HCT116 (cell line): ENCODE results near the gene ALOX15. TPM values are rescaled to one million over a fixed set of nuclear protein-coding genes. Genes with fewer than 3 reads are reported as not detected.

Experiments
- ATAC-seq: fragments of 200-7000 bp; cut with Tn5 transposase; 2 replicates; pipeline ENCODE4 v1.9.1; 2020; ENCODE audit warnings: mild to moderate bottlenecking, moderate library complexity
- BruUV-seq: library from RNA; stranded (reverse); fragments of 400-500 nt; replicated peaks from 2 replicates; lab custom pipeline; 2021; lab: Mats Ljungman, UMichigan
- CTCF ChIA-PET: fragments of 300-600 bp; sonication (Branson Sonifier 250); formaldehyde crosslinking; loops from one replicate; lab custom pipeline; 2021; ENCODE audit warnings: antibody characterized with exemption; lab: Charles Lee
- POLR2A ChIA-PET: fragments of 300-600, 350-600 bp; sonication (Branson Sonifier 250); formaldehyde crosslinking; loops from one replicate; lab custom pipeline; 2021; ENCODE audit warnings: antibody characterized with exemption; lab: Charles Lee
- RAD21 ChIA-PET, 2 experiments: fragments of 300-600 bp; sonication (Branson Sonifier 250); formaldehyde crosslinking; loops; one replicate each; lab custom pipeline; 2023; ENCODE audit warnings: low total read pairs in 2 of 2; ENCODE audit not compliant: uncharacterized antibody in 2 of 2, unreplicated experiment in 2 of 2, low non-redundant PET in 1 of 2; lab: Charles Lee
- DNase-seq: peaks from one replicate; pipeline ENCODE4 v3.0.0-alpha.2; 2010; ENCODE audit warnings: low read depth, low spot score
- H2AFZ ChIP-seq: fragments of 200-600 bp; shearing (Covaris generic), sonication (generic); 2 replicates; pipeline ENCODE4 v1.6.1; 2017; ENCODE audit warnings: low read depth, mixed run types, mixed read lengths, antibody characterized with exemption, low read length; ENCODE audit not compliant: poor library complexity, severe bottlenecking
- H3K27ac ChIP-seq: 2 replicates; pipeline ENCODE4 v1.5.1; 2012; ENCODE audit warnings: low read depth, low read length
- H3K27me3 ChIP-seq: fragments of 200-600 bp; sonication (generic); 2 replicates; pipeline ENCODE4 v1.6.1; 2016; ENCODE audit warnings: mixed run types, low read length, mixed read lengths; ENCODE audit not compliant: insufficient read depth
- H3K36me3 ChIP-seq, 2 experiments: fragments of 200-500 bp in 1 of 2; fragments of 200-600 bp in 1 of 2; sonication (Bioruptor generic) in 1 of 2; sonication (generic) in 1 of 2; 2 replicates each; pipeline versions ENCODE4 v1.5.1 to v1.6.1; 2014 to 2016; ENCODE audit warnings: low read length in 2 of 2, inconsistent platforms in 1 of 2, mixed read lengths in 1 of 2, mixed run types in 1 of 2; ENCODE audit not compliant: insufficient read depth in 2 of 2, control insufficient read depth in 1 of 2
- H3K4me1 ChIP-seq, 2 experiments: fragments of 200-600 bp in 1 of 2; sonication (generic) in 1 of 2; 2 replicates each; pipeline versions ENCODE4 v1.5.1 to v1.6.1; 2012 to 2017; ENCODE audit warnings: low read length in 2 of 2, inconsistent platforms in 1 of 2, mild to moderate bottlenecking in 1 of 2, mixed read lengths in 1 of 2, mixed run types in 1 of 2, moderate library complexity in 1 of 2; ENCODE audit not compliant: insufficient read depth in 2 of 2, control insufficient read depth in 1 of 2
- H3K4me2 ChIP-seq: fragments of 200-600 bp; sonication (generic); 2 replicates; pipeline ENCODE4 v1.6.1; 2017; ENCODE audit warnings: mixed run types, low read length, mixed read lengths
- H3K4me3 ChIP-seq, 2 experiments: fragments of 200-600 bp in 1 of 2; sonication (generic) in 1 of 2; replicated peaks in 1 of 2; 2 replicates each; pipeline ENCODE4 v1.5.1; 2011 to 2016; ENCODE audit warnings: low read length in 2 of 2, control low read depth in 1 of 2, low read depth in 1 of 2, mild to moderate bottlenecking in 1 of 2, mixed read lengths in 1 of 2, mixed run types in 1 of 2
- H3K79me2 ChIP-seq: fragments of 200-600 bp; sonication (generic); 2 replicates; pipeline ENCODE4 v1.6.1; 2017; ENCODE audit warnings: mild to moderate bottlenecking, mixed run types, low read length, moderate library complexity, mixed read lengths; ENCODE audit not compliant: insufficient read depth
- H3K9ac ChIP-seq: fragments of 200-600 bp; sonication (generic); 2 replicates; pipeline ENCODE4 v1.6.1; 2016; ENCODE audit warnings: low read length, mixed read lengths
- H3K9me2 ChIP-seq: fragments of 200-600 bp; sonication (generic), shearing (Covaris generic); 2 replicates; pipeline ENCODE4 v1.6.1; 2017; ENCODE audit warnings: mixed run types, mild to moderate bottlenecking, moderate library complexity; ENCODE audit not compliant: insufficient read depth
- H3K9me3 ChIP-seq, 2 experiments: fragments of 200-500 bp in 1 of 2; fragments of 200-600 bp in 1 of 2; sonication (Bioruptor generic) in 1 of 2; sonication (generic) in 1 of 2; 2 replicates each; pipeline ENCODE4 v1.6.1; 2014 to 2017; ENCODE audit warnings: low read length in 2 of 2, mixed read lengths in 2 of 2, inconsistent platforms in 1 of 2, low read depth in 1 of 2, mild to moderate bottlenecking in 1 of 2, mixed run types in 1 of 2, moderate library complexity in 1 of 2; ENCODE audit not compliant: control insufficient read depth in 1 of 2, insufficient read depth in 1 of 2
- H4K20me1 ChIP-seq: fragments of 200-600 bp; sonication (generic), shearing (Covaris generic); 2 replicates; pipeline ENCODE4 v1.6.1; 2017; ENCODE audit warnings: mixed run types, mild to moderate bottlenecking, moderate library complexity; ENCODE audit not compliant: insufficient read depth
- CBX3 ChIP-seq: IDR thresholded peaks from 2 replicates; pipeline ENCODE4 v1.6.1; 2012; ENCODE audit warnings: low read depth
- CEBPB ChIP-seq: IDR thresholded peaks from 2 replicates; pipeline ENCODE4 v1.6.1; 2012; ENCODE audit warnings: low read depth
- EGR1 ChIP-seq: IDR thresholded peaks from 2 replicates; pipeline ENCODE4 v1.6.1; 2012; ENCODE audit warnings: low read depth
- ELF1 ChIP-seq: IDR thresholded peaks from 2 replicates; pipeline ENCODE4 v1.6.1; 2012; ENCODE audit warnings: low read depth, borderline replicate concordance
- EZH2 ChIP-seq: fragments of 200-600 bp; sonication (generic); IDR thresholded peaks from 2 replicates; pipeline ENCODE4 v1.6.1; 2017; ENCODE audit warnings: antibody characterized with exemption, mixed run types
- EZH2phosphoT487 ChIP-seq: fragments of 200-600 bp; IDR thresholded peaks from 2 replicates; pipeline ENCODE4 v1.6.1; 2018; ENCODE audit warnings: antibody characterized with exemption, borderline replicate concordance
- FOSL1 ChIP-seq: IDR thresholded peaks from 2 replicates; pipeline ENCODE4 v1.6.1; 2012; ENCODE audit warnings: low read depth
- JUND ChIP-seq: IDR thresholded peaks from 2 replicates; pipeline ENCODE4 v1.6.1; 2012
- POLR2A ChIP-seq: IDR thresholded peaks from 2 replicates; pipeline ENCODE4 v1.7.0; 2011; ENCODE audit warnings: borderline replicate concordance; ENCODE audit not compliant: insufficient read depth, insufficient read length; ENCODE audit errors: extremely low read depth
- SP1 ChIP-seq: IDR thresholded peaks from 2 replicates; pipeline ENCODE4 v1.6.1; 2012; ENCODE audit warnings: low read depth
- SRF ChIP-seq: IDR thresholded peaks from 2 replicates; pipeline ENCODE4 v1.6.1; 2012; ENCODE audit warnings: low read depth
- TCF7L2 ChIP-seq: IDR thresholded peaks from 2 replicates; pipeline ENCODE4 v1.7.0; 2011; ENCODE audit warnings: borderline replicate concordance, inconsistent platforms; ENCODE audit not compliant: insufficient read depth, insufficient read length; ENCODE audit errors: extremely low read depth
- YY1 ChIP-seq: IDR thresholded peaks from 2 replicates; pipeline ENCODE4 v1.6.1; 2011; ENCODE audit warnings: low read length, low read depth, moderate library complexity, mild to moderate bottlenecking; ENCODE audit not compliant: insufficient replicate concordance; ENCODE audit errors: extremely low read depth
- ZFX ChIP-seq: fragments of 450-650 bp; IDR thresholded peaks from 2 replicates; pipeline ENCODE4 v1.6.1; 2017
- ZNF274 ChIP-seq: fragments of 200-500 bp; sonication (Bioruptor generic); IDR thresholded peaks from 2 replicates; pipeline ENCODE4 v1.6.1; 2014; ENCODE audit warnings: mild to moderate bottlenecking, low read depth, low read length, inconsistent platforms
- intact Hi-C: fragments of 100-400 bp; cut with micrococcal nuclease; formaldehyde crosslinking; loops from 2 replicates; pipeline ENCODE4 v1.10.0; 2022
- total RNA-seq: library from RNA; stranded (reverse); gene quantifications from one replicate; pipeline ENCODE4 v1.2.1, GENCODE V29; 2021; ENCODE audit not compliant: unreplicated experiment
- TF ChIP-seq, protein P1 (sequence below): IDR thresholded peaks from 2 replicates; pipeline ENCODE4 v1.6.1; 2012
- TF ChIP-seq, protein P2 (sequence below): IDR thresholded peaks from 2 replicates; pipeline ENCODE4 v1.6.1; 2012
- TF ChIP-seq, protein P3 (sequence below), 3 experiments: fragments of 200-600 bp in 1 of 3; sonication (generic) in 1 of 3; IDR thresholded peaks in 2 of 3; conservative IDR thresholded peaks in 1 of 3; 2 replicates each; pipeline ENCODE4 v1.5.1; 2012 to 2017; ENCODE audit warnings: low read depth in 2 of 3, low read length in 2 of 3, antibody characterized with exemption in 1 of 3, borderline replicate concordance in 1 of 3, control low read depth in 1 of 3, mild to moderate bottlenecking in 1 of 3, mixed read lengths in 1 of 3, mixed run types in 1 of 3, moderate library complexity in 1 of 3; ENCODE audit not compliant: insufficient read depth in 1 of 3
- TF ChIP-seq, protein P4 (sequence below): IDR thresholded peaks from 2 replicates; pipeline ENCODE4 v1.6.1; 2011; ENCODE audit warnings: mild to moderate bottlenecking, low read length, moderate library complexity; ENCODE audit not compliant: insufficient replicate concordance; ENCODE audit errors: extremely low read depth
- TF ChIP-seq, protein P5 (sequence below): IDR thresholded peaks from 2 replicates; pipeline ENCODE4 v1.6.1; 2012; ENCODE audit warnings: low read depth

The ALOX15 gene
- total RNA-seq, 1 experiment from 2014 or later, result 0.57 TPM

DNA sequence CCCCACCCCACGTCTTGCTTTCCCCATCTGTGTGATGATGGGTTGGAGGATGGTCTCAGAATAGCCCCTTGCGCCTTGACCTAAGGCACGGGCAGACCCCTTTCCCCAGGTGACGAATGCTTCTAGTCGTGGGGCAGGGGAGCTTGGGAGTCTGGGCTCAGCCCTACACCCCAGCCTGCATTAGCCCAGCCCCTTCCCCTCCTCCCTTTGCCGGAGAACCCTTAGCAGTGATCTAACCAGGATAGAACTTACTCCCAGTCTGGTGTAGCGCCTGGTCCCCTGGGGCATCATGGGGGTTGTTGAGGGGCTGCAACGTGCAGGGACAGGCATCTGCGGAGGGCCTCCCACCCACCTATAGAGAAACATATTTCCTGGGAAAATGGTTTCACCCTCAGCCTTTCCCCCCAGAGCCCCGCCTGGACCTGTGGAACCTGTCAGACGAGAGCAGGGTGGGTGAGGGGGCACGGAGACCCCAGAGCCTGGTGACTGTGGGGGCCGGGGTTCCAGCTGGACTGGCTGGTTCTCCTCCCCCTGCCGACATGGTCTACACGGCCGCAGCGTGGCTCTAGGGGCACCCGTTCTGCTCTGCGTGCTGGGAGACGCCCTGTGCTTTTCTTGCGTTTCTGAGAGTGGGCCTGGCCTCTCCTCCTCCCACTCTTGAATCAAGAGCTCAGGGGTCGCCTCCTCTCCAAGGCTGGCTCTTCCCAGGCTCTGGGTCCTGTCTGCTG is 52.4 kb downstream of the ALOX15 start:
- ChIA-PET POLR2A (no interaction called here), CTCF (no interaction called here), RAD21 (no interaction called here)
- H3K4me2 ChIP-seq, result no peak overlapping the region
- no peaks in the 10 kb centered on the region for H3K79me2 ChIP-seq
- H3K9me2 ChIP-seq, result no peaks in the 10 kb centered on the region
- H3K27me3 ChIP-seq, result peaks cover 3% of the 10 kb centered on the region; the same call in 1 of the 2 replicates
- no peak overlapping the region for H2AFZ ChIP-seq
- H3K36me3 ChIP-seq, result no peaks in the 10 kb centered on the region
- ATAC-seq (no peak), DNase-seq (no peak)
- BruUV-seq, result no TSS peak
- TF ChIP-seq ZNF274, result no peak
- no peak for TF ChIP-seq EGR1
- TF ChIP-seq, protein P1, sequence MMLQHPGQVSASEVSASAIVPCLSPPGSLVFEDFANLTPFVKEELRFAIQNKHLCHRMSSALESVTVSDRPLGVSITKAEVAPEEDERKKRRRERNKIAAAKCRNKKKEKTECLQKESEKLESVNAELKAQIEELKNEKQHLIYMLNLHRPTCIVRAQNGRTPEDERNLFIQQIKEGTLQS, result no peak
- no peak for TF ChIP-seq ZFX
- no peak for TF ChIP-seq SP1
- no peak for TF ChIP-seq CBX3
- no peak for TF ChIP-seq JUND
- TF ChIP-seq CEBPB, result no peak
- TF ChIP-seq TCF7L2, result no peak
- TF ChIP-seq, protein P2, sequence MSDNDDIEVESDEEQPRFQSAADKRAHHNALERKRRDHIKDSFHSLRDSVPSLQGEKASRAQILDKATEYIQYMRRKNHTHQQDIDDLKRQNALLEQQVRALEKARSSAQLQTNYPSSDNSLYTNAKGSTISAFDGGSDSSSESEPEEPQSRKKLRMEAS, result no peak
- TF ChIP-seq, protein P3, sequence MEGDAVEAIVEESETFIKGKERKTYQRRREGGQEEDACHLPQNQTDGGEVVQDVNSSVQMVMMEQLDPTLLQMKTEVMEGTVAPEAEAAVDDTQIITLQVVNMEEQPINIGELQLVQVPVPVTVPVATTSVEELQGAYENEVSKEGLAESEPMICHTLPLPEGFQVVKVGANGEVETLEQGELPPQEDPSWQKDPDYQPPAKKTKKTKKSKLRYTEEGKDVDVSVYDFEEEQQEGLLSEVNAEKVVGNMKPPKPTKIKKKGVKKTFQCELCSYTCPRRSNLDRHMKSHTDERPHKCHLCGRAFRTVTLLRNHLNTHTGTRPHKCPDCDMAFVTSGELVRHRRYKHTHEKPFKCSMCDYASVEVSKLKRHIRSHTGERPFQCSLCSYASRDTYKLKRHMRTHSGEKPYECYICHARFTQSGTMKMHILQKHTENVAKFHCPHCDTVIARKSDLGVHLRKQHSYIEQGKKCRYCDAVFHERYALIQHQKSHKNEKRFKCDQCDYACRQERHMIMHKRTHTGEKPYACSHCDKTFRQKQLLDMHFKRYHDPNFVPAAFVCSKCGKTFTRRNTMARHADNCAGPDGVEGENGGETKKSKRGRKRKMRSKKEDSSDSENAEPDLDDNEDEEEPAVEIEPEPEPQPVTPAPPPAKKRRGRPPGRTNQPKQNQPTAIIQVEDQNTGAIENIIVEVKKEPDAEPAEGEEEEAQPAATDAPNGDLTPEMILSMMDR (IDR thresholded peaks at IDR 0.05 in 2 of 3, conservative IDR thresholded peaks at IDR 0.05 in 1 of 3; ENCODE audit: borderline replicate concordance in 1 of 3, insufficient read depth in 1 of 3, low read depth in 2 of 3, low read length in 2 of 3), result no peak
- TF ChIP-seq EZH2, result no peak
- no peak for TF ChIP-seq YY1
- TF ChIP-seq POLR2A, result no peak
- TF ChIP-seq, protein P4, sequence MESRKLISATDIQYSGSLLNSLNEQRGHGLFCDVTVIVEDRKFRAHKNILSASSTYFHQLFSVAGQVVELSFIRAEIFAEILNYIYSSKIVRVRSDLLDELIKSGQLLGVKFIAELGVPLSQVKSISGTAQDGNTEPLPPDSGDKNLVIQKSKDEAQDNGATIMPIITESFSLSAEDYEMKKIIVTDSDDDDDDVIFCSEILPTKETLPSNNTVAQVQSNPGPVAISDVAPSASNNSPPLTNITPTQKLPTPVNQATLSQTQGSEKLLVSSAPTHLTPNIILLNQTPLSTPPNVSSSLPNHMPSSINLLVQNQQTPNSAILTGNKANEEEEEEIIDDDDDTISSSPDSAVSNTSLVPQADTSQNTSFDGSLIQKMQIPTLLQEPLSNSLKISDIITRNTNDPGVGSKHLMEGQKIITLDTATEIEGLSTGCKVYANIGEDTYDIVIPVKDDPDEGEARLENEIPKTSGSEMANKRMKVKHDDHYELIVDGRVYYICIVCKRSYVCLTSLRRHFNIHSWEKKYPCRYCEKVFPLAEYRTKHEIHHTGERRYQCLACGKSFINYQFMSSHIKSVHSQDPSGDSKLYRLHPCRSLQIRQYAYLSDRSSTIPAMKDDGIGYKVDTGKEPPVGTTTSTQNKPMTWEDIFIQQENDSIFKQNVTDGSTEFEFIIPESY, result no peak
- no peak for TF ChIP-seq ELF1
- TF ChIP-seq SRF, result no peak
- TF ChIP-seq FOSL1, result no peak
- TF ChIP-seq EZH2phosphoT487, result no peak
- TF ChIP-seq, protein P5, sequence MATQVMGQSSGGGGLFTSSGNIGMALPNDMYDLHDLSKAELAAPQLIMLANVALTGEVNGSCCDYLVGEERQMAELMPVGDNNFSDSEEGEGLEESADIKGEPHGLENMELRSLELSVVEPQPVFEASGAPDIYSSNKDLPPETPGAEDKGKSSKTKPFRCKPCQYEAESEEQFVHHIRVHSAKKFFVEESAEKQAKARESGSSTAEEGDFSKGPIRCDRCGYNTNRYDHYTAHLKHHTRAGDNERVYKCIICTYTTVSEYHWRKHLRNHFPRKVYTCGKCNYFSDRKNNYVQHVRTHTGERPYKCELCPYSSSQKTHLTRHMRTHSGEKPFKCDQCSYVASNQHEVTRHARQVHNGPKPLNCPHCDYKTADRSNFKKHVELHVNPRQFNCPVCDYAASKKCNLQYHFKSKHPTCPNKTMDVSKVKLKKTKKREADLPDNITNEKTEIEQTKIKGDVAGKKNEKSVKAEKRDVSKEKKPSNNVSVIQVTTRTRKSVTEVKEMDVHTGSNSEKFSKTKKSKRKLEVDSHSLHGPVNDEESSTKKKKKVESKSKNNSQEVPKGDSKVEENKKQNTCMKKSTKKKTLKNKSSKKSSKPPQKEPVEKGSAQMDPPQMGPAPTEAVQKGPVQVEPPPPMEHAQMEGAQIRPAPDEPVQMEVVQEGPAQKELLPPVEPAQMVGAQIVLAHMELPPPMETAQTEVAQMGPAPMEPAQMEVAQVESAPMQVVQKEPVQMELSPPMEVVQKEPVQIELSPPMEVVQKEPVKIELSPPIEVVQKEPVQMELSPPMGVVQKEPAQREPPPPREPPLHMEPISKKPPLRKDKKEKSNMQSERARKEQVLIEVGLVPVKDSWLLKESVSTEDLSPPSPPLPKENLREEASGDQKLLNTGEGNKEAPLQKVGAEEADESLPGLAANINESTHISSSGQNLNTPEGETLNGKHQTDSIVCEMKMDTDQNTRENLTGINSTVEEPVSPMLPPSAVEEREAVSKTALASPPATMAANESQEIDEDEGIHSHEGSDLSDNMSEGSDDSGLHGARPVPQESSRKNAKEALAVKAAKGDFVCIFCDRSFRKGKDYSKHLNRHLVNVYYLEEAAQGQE, result no peak
- peaks cover 3 to 23% of the 10 kb centered on the region in 2 experiments for H3K4me1 ChIP-seq
- no peak overlapping the region for H3K4me3 ChIP-seq
- H3K27ac ChIP-seq, result no peak overlapping the region
- intact Hi-C loops, result no loop called here
- no peaks in the 10 kb centered on the region for H4K20me1 ChIP-seq
- no peak overlapping the region for H3K9ac ChIP-seq
- no peaks in the 10 kb centered on the region for H3K9me3 ChIP-seq
